HepG2 (cell line): ENCODE data around the gene ZBTB8OS. TPM values are rescaled to one million over a fixed set of nuclear protein-coding genes. Genes with fewer than 3 reads are reported as not detected.
"Not testable (repeated sequence)": the region's sequence is repeated elsewhere in the genome, so short reads cannot be mapped to it uniquely, and the experiment has no call there.

Experiments
- ATAC-seq: fragments of 200-7000 bp; cut with Tn5 transposase; 3 replicates; pipeline ENCODE4 v1.9.1; 2020; ENCODE audit warnings: mild to moderate bottlenecking, moderate library complexity
- BruUV-seq: library from RNA; stranded (reverse); fragments of 400-500 nt; replicated peaks from 2 replicates; lab custom pipeline; 2021; lab: Mats Ljungman, UMichigan
- CTCF ChIA-PET: fragments of 300-600 bp; formaldehyde crosslinking; extraction: SDS; loops from one replicate; lab custom pipeline; 2021; ENCODE audit warnings: low total read pairs, inconsistent platforms, low intra/inter-chr PET ratio; lab: Yijun Ruan, JAX
- POLR2A ChIA-PET: fragments of 350-600 bp; sonication (Branson Sonifier 250); formaldehyde crosslinking; loops from one replicate; lab custom pipeline; 2020; ENCODE audit warnings: antibody characterized with exemption, inconsistent platforms; lab: Yijun Ruan, JAX
- DNase-seq: peaks from one replicate; pipeline ENCODE4 v3.0.0-alpha.2; 2015; ENCODE audit warnings: low spot score
- FAIRE-seq: peaks from 3 replicates; lab custom pipeline; 2011; peaks lifted over from hg19 to GRCh38; lab: Jason Lieb, UNC
- H2AFZ ChIP-seq: one replicate; pipeline ENCODE4 v1.6.1; 2011; ENCODE audit warnings: low read length, inconsistent platforms
- H3K27ac ChIP-seq: fragments of 300-600 bp; 3 replicates; pipeline ENCODE4 v1.8.0; 2011; ENCODE audit warnings: mixed run types, mild to moderate bottlenecking, mixed read lengths, low read length, inconsistent platforms; ENCODE audit not compliant: insufficient read depth; ENCODE audit errors: extremely low read length
- H3K27me3 ChIP-seq, 2 experiments: fragments of 200-600 bp in 1 of 2; 2 replicates in 1 of 2; 3 replicates in 1 of 2; pipeline versions ENCODE4 v1.6.0 to v1.8.0; 2011; ENCODE audit warnings: low read length in 2 of 2, mild to moderate bottlenecking in 2 of 2, moderate library complexity in 2 of 2, inconsistent platforms in 1 of 2; ENCODE audit not compliant: insufficient read depth in 2 of 2, control insufficient read depth in 1 of 2
- H3K36me3 ChIP-seq, 2 experiments: fragments of 200-600 bp in 1 of 2; replicated peaks in 1 of 2; 2 replicates in 1 of 2; 3 replicates in 1 of 2; pipeline versions ENCODE4 v1.5.1 to v1.8.0; 2011; ENCODE audit warnings: low read length in 2 of 2, inconsistent platforms in 1 of 2; ENCODE audit not compliant: insufficient read depth in 2 of 2, control insufficient read depth in 1 of 2
- H3K4me1 ChIP-seq: 2 replicates; pipeline ENCODE4 v1.5.1; 2012; ENCODE audit warnings: low read length, inconsistent platforms; ENCODE audit not compliant: insufficient read depth
- H3K4me2 ChIP-seq: 2 replicates; pipeline ENCODE4 v1.6.0; 2011; ENCODE audit warnings: low read depth, low read length, inconsistent platforms
- H3K4me3 ChIP-seq, 3 experiments: fragments of 200-600 bp in 1 of 3; sonication (generic), shearing (Covaris generic) in 1 of 3; replicated peaks in 1 of 3; 2 replicates each; pipeline ENCODE4 v1.5.1; 2011 to 2016; ENCODE audit warnings: low read length in 3 of 3, inconsistent platforms in 2 of 3, low read depth in 2 of 3, mild to moderate bottlenecking in 2 of 3, control low read depth in 1 of 3, mixed read lengths in 1 of 3; ENCODE audit not compliant: insufficient read depth in 1 of 3
- H3K79me2 ChIP-seq: one replicate; pipeline ENCODE4 v1.6.1; 2011; ENCODE audit warnings: low read length, inconsistent platforms; ENCODE audit not compliant: insufficient read depth
- H3K9ac ChIP-seq: 2 replicates; pipeline ENCODE4 v1.6.0; 2011; ENCODE audit warnings: mild to moderate bottlenecking, low read depth, low read length, inconsistent platforms; ENCODE audit not compliant: insufficient read depth
- H3K9me3 ChIP-seq: 2 replicates; pipeline ENCODE4 v1.5.1; 2012; ENCODE audit warnings: mild to moderate bottlenecking, low read length
- H4K20me1 ChIP-seq: 2 replicates; pipeline ENCODE4 v1.6.0; 2011; ENCODE audit warnings: inconsistent platforms, mild to moderate bottlenecking, low read length, moderate library complexity; ENCODE audit not compliant: insufficient read depth
- DZIP1 ChIP-seq: sonication (generic); formaldehyde crosslinking; IDR thresholded peaks from 2 replicates; pipeline ENCODE4 v1.5.0; 2020; ENCODE audit warnings: mild to moderate bottlenecking, missing genetic modification reagents
- EED ChIP-seq: sonication (generic); formaldehyde crosslinking; IDR thresholded peaks from 2 replicates; pipeline ENCODE4 v1.5.0; 2020; ENCODE audit warnings: mild to moderate bottlenecking, missing genetic modification reagents
- HNF4A ChIP-seq: sonication (generic); formaldehyde crosslinking; IDR thresholded peaks from 2 replicates; pipeline ENCODE4 v1.4.0; 2020; ENCODE audit warnings: missing genetic modification reagents
- ISX ChIP-seq: sonication (generic); formaldehyde crosslinking; conservative IDR thresholded peaks from 2 replicates; pipeline ENCODE4 v1.5.0; 2020; ENCODE audit warnings: missing genetic modification reagents
- PAWR ChIP-seq: sonication (generic); formaldehyde crosslinking; IDR thresholded peaks from 2 replicates; pipeline ENCODE4 v1.4.0; 2020; ENCODE audit warnings: missing genetic modification reagents, mild to moderate bottlenecking, borderline replicate concordance
- SMAD9 ChIP-seq: sonication (generic); formaldehyde crosslinking; IDR thresholded peaks from 2 replicates; pipeline ENCODE4 v1.5.1; 2020; ENCODE audit warnings: mild to moderate bottlenecking, missing genetic modification reagents
- TP53 ChIP-seq: sonication (generic); formaldehyde crosslinking; conservative IDR thresholded peaks from 2 replicates; pipeline ENCODE4 v1.4.0; 2020; ENCODE audit warnings: missing genetic modification reagents
- WGBS: methylation state at CpG from one replicate; pipeline ENCODE4 v1.1.6; 2017; ENCODE audit warnings: low lambda C conversion rate; 5-methylcytosine and 5-hydroxymethylcytosine counted together
- in situ Hi-C: cut with HindIII; loops from 2 replicates; pipeline ENCODE4 v1.10.0; 2017; ENCODE audit warnings: low pct_unique_long_range_greater_than_20kb; ENCODE audit not compliant: extremely low pct_ligation_motif_present
- intact Hi-C: fragments of 100-400 bp; cut with micrococcal nuclease; formaldehyde crosslinking; loops from one replicate; pipeline ENCODE4 v1.10.0; 2022; ENCODE audit not compliant: unreplicated experiment
- polyA plus RNA-seq, 8 experiments: library from polyadenylated mRNA; depleted of rRNA in 3 of 8; stranded (reverse) in 7 of 8; unstranded in 1 of 8; fragments of >200 nt; fragmentation: Illumina TruSeq in 4 of 8; extraction: Trizol in 4 of 8; gene quantifications; 2 replicates each; pipeline versions ENCODE4 v1.2.1 to v1.2.3, GENCODE V29; 2011 to 2016; ENCODE audit warnings: low read depth in 4 of 8, missing spikeins in 1 of 8, mixed read lengths in 1 of 8; ENCODE audit not compliant: insufficient read depth in 1 of 8
- total RNA-seq, 5 experiments: library from RNA; depleted of rRNA; stranded (reverse); fragments of >200 nt; fragmentation: Illumina TruSeq; extraction: Trizol; gene quantifications; 2 replicates each; pipeline ENCODE4 v1.2.3, GENCODE V29; 2016; ENCODE audit warnings: low read depth in 1 of 5
- TF ChIP-seq, protein P1 (sequence below): sonication (generic); formaldehyde crosslinking; IDR thresholded peaks from 2 replicates; pipeline ENCODE4 v1.4.0; 2020; ENCODE audit warnings: missing genetic modification reagents; ENCODE audit errors: not compliant biosample characterization

ZBTB8OS gene
- total and polyA plus RNA-seq, 2 of the 13 experiments (the other 11 are each of a cell fraction or from before 2014, with no cell fraction given), result 57.7 to 84.8 TPM

GRCh38 chr1:32680642-32681041 is 30.3 kb upstream of the ZBTB8OS start:
- no peaks in the 10 kb centered on the region; the same call in 1 of the 2 replicates for H4K20me1 ChIP-seq

DNA sequence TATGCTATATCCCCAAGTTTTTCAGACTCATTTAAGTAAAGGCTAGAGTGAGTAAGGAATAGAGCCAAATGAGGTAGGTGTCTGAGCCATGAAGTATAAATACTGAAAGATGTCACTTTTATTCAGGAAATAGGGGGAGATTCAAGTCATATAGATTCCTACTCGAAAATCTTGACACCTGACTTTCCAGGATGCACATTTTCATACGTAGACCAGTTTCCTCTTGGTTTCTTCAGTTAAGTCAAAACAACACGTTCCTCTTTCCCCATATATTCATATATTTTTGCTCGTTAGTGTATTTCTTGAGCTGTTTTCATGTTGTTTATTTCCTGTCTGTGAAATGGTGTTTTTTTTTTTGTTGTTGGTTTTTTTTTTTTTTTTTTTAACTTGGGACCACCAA is 29.6 kb upstream of the ZBTB8OS start:
- WGBS, result 97% methylated on average over 4 of the region's 4 CpGs
- H3K4me2 ChIP-seq, H4K20me1 ChIP-seq, intact Hi-C loops, H3K79me2 ChIP-seq, H3K27me3 ChIP-seq, ATAC-seq, CTCF ChIA-PET, H2AFZ ChIP-seq, H3K4me1 ChIP-seq, H3K9me3 ChIP-seq, H3K4me3 ChIP-seq, DNase-seq, H3K27ac ChIP-seq, H3K9ac ChIP-seq, POLR2A ChIA-PET, in situ Hi-C loops: not testable (repeated sequence)
- peak; percentile 54 for FAIRE-seq
- peaks cover 9 to 69% of the 10 kb centered on the region in 2 experiments for H3K36me3 ChIP-seq
- BruUV-seq, result TSS peak; percentile 37

More at GRCh38 chr1:32680642-32681041, 30.3 kb upstream of the ZBTB8OS start:
- DNase-seq, result no peak
- H3K9me3 ChIP-seq, result no peaks in the 10 kb centered on the region
- no peak for ATAC-seq
- 100% methylated on average over 1 of the region's 1 CpG for WGBS
- H3K4me1 ChIP-seq, result no peaks in the 10 kb centered on the region
- TSS peak; percentile 34 for BruUV-seq
- no peak for TF ChIP-seq PAWR (CRISPR knock-in tag)
- no peak for FAIRE-seq
- ChIA-PET POLR2A (no interaction called here), CTCF (no interaction called here)
- H3K4me3 ChIP-seq, result no peak overlapping the region
- no peaks in the 10 kb centered on the region for H3K27me3 ChIP-seq
- in situ Hi-C loops (no loop called here), intact Hi-C loops (no loop called here)
- no peak overlapping the region for H3K9ac ChIP-seq
- H3K27ac ChIP-seq, result no peak overlapping the region
- no peak overlapping the region for H2AFZ ChIP-seq
- H3K4me2 ChIP-seq, result no peak overlapping the region
- H3K36me3 ChIP-seq, result peaks cover 9 to 73% of the 10 kb centered on the region in 2 experiments
- no peaks in the 10 kb centered on the region for H3K79me2 ChIP-seq

- no TSS peak for BruUV-seq
- no peak overlapping the region for H2AFZ ChIP-seq
- ATAC-seq (no peak), FAIRE-seq (no peak), DNase-seq (no peak)
- H4K20me1 ChIP-seq, result no peaks in the 10 kb centered on the region
- H3K4me2 ChIP-seq, result no peak overlapping the region
- POLR2A ChIA-PET, result interaction anchor here (1.4 to 2.3 kb wide), 3 partner anchors 12 to 26 kb away, joined by 3 to 11 read pairs (median 4); partner anchors contain the start of gene RBBP4
- CTCF ChIA-PET, result no interaction called here
- H3K9ac ChIP-seq, result no peak overlapping the region
- intact Hi-C loops (no loop called here), in situ Hi-C loops (no loop called here)
- H3K4me1 ChIP-seq, result no peaks in the 10 kb centered on the region
- H3K36me3 ChIP-seq, result peaks cover 9 to 75% of the 10 kb centered on the region in 2 experiments
- no peak overlapping the region for H3K4me3 ChIP-seq
- H3K9me3 ChIP-seq, result no peaks in the 10 kb centered on the region
- H3K27ac ChIP-seq, result no peak overlapping the region
- 55% methylated on average over 3 of the region's 3 CpGs for WGBS
- no peaks in the 10 kb centered on the region for H3K27me3 ChIP-seq
- no peaks in the 10 kb centered on the region for H3K79me2 ChIP-seq
- TF ChIP-seq SMAD9 (CRISPR knock-in tag) (no peak), DZIP1 (CRISPR knock-in tag) (no peak), TP53 (CRISPR knock-in tag) (no peak), ISX (no peak), EED (no peak), HNF4A (CRISPR knock-in tag) (no peak)
- TF ChIP-seq, protein P1, sequence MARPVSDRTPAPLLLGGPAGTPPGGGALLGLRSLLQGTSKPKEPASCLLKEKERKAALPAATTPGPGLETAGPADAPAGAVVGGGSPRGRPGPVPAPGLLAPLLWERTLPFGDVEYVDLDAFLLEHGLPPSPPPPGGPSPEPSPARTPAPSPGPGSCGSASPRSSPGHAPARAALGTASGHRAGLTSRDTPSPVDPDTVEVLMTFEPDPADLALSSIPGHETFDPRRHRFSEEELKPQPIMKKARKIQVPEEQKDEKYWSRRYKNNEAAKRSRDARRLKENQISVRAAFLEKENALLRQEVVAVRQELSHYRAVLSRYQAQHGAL (CRISPR knock-in tag), result no peak
These were observed 26.6 kb upstream of the ZBTB8OS start for GRCh38 chr1:32676945-32677344.
